Endothelial cell of umbilical vein (primary cell): ENCODE measurements around the gene DCP2. TPM values are rescaled to one million over a fixed set of nuclear protein-coding genes. Genes with fewer than 3 reads are reported as not detected.

Experiments
- BruUV-seq: library from RNA; stranded (reverse); fragments of 400-500 nt; replicated peaks from 2 replicates; lab custom pipeline; 2021; lab: Mats Ljungman, UMichigan
- CTCF ChIA-PET: fragments of 300-600, 350-600 bp; sonication (Branson Sonifier 250); formaldehyde crosslinking; loops from one replicate; lab custom pipeline; 2021; ENCODE audit warnings: antibody characterized with exemption, inconsistent platforms; lab: Charles Lee
- POLR2A ChIA-PET: fragments of 300-600, 350-600 bp; sonication (Branson Sonifier 250); formaldehyde crosslinking; loops from one replicate; lab custom pipeline; 2021; ENCODE audit warnings: antibody characterized with exemption, inconsistent platforms; lab: Charles Lee
- DNase-seq: peaks from one replicate; pipeline ENCODE4 v3.0.0-alpha.2; 2011; ENCODE audit warnings: low read depth, low spot score
- FAIRE-seq: peaks from 2 replicates; lab custom pipeline; 2011; peaks lifted over from hg19 to GRCh38; lab: Jason Lieb, UNC
- H2AFZ ChIP-seq: 2 replicates; pipeline ENCODE4 v1.6.0; 2012; ENCODE audit warnings: low read depth, low read length, control low read depth, inconsistent platforms
- H3K27ac ChIP-seq: 2 replicates; pipeline ENCODE4 v1.5.1; 2011; ENCODE audit warnings: low read depth, mild to moderate bottlenecking, control low read depth, low read length, moderate library complexity; ENCODE audit not compliant: insufficient read depth
- H3K27me3 ChIP-seq, 2 experiments: 2 replicates each; pipeline versions ENCODE4 v1.6.0 to v1.6.1; 2011; ENCODE audit warnings: low read length in 2 of 2, mixed read lengths in 1 of 2; ENCODE audit not compliant: control insufficient read depth in 2 of 2, insufficient read depth in 2 of 2
- H3K36me3 ChIP-seq, 2 experiments: 2 replicates in 1 of 2; 3 replicates in 1 of 2; pipeline ENCODE4 v1.5.1; 2011; ENCODE audit warnings: low read length in 2 of 2, mild to moderate bottlenecking in 1 of 2, moderate library complexity in 1 of 2; ENCODE audit not compliant: control insufficient read depth in 2 of 2, insufficient read depth in 2 of 2; ENCODE audit errors: extremely low read depth in 1 of 2
- H3K4me1 ChIP-seq: 3 replicates; pipeline ENCODE4 v1.5.1; 2011; ENCODE audit warnings: mild to moderate bottlenecking, low read length; ENCODE audit not compliant: control insufficient read depth, insufficient read depth; ENCODE audit errors: extremely low read depth
- H3K4me2 ChIP-seq: 2 replicates; pipeline ENCODE4 v1.6.1; 2011; ENCODE audit warnings: low read length, control low read depth, mixed read lengths; ENCODE audit not compliant: insufficient read depth
- H3K4me3 ChIP-seq, 3 experiments: fragments of 200-600 bp in 1 of 3; sonication (generic), shearing (Covaris generic) in 1 of 3; replicated peaks in 1 of 3; 2 replicates each; pipeline ENCODE4 v1.5.1; 2011 to 2016; ENCODE audit warnings: control low read depth in 3 of 3, low read length in 3 of 3, mild to moderate bottlenecking in 2 of 3, inconsistent platforms in 1 of 3, low read depth in 1 of 3, moderate library complexity in 1 of 3; ENCODE audit not compliant: insufficient read depth in 1 of 3
- H3K79me2 ChIP-seq: 2 replicates; pipeline ENCODE4 v1.6.0; 2012; ENCODE audit warnings: low read length, inconsistent platforms; ENCODE audit not compliant: control insufficient read depth, insufficient read depth
- H3K9ac ChIP-seq: replicated peaks from 2 replicates; pipeline ENCODE3; 2011; ENCODE audit warnings: low read length, control low read depth; ENCODE audit not compliant: insufficient read depth; ENCODE audit errors: extremely low read depth
- H3K9me1 ChIP-seq: replicated peaks from 3 replicates; pipeline ENCODE4 v1.6.0; 2011; ENCODE audit warnings: mild to moderate bottlenecking, low read length; ENCODE audit not compliant: control insufficient read depth, insufficient read depth; ENCODE audit errors: extremely low read depth
- H3K9me3 ChIP-seq: replicated peaks from 2 replicates; pipeline ENCODE4 v1.5.1; 2012; ENCODE audit warnings: low read length, inconsistent platforms; ENCODE audit not compliant: control insufficient read depth, insufficient read depth
- H4K20me1 ChIP-seq: replicated peaks from 2 replicates; pipeline ENCODE3; 2011; ENCODE audit warnings: mild to moderate bottlenecking, low read length; ENCODE audit not compliant: control insufficient read depth, insufficient read depth; ENCODE audit errors: extremely low read depth
- EZH2 ChIP-seq: IDR thresholded peaks from 2 replicates; pipeline ENCODE4 v1.6.1; 2012; ENCODE audit warnings: borderline replicate concordance, low read depth, mild to moderate bottlenecking, moderate library complexity, low read length, inconsistent platforms; ENCODE audit not compliant: severe bottlenecking
- FOS ChIP-seq: IDR thresholded peaks from 2 replicates; pipeline ENCODE4 v1.6.1; 2011; ENCODE audit warnings: mild to moderate bottlenecking, low read length, moderate library complexity, borderline replicate concordance; ENCODE audit not compliant: insufficient read depth
- GATA2 ChIP-seq: IDR thresholded peaks from 2 replicates; pipeline ENCODE4 v1.7.0; 2011; ENCODE audit warnings: low read depth, mild to moderate bottlenecking, moderate library complexity, mixed read lengths, low read length; ENCODE audit not compliant: insufficient read length, insufficient read depth
- JUN ChIP-seq: IDR thresholded peaks from 2 replicates; pipeline ENCODE4 v1.6.1; 2011; ENCODE audit warnings: borderline replicate concordance, low read depth; ENCODE audit not compliant: insufficient read length, insufficient read depth
- MAX ChIP-seq: IDR thresholded peaks from 2 replicates; pipeline ENCODE4 v1.6.1; 2011; ENCODE audit not compliant: insufficient read depth, insufficient read length
- MYC ChIP-seq: IDR thresholded peaks from one replicate; pipeline ENCODE4 v1.6.1; 2011; ENCODE audit warnings: mild to moderate bottlenecking, low read depth, low read length
- POLR2A ChIP-seq: IDR thresholded peaks from 2 replicates; pipeline ENCODE4 v1.6.1; 2012; ENCODE audit warnings: low read depth, mild to moderate bottlenecking, control low read depth, low read length
- POLR2AphosphoS5 ChIP-seq: IDR thresholded peaks from 2 replicates; pipeline ENCODE4 v1.6.1; 2012; ENCODE audit warnings: low read depth, mild to moderate bottlenecking, control low read depth, low read length, moderate library complexity; ENCODE audit not compliant: insufficient read depth
- dilution Hi-C: fragments of 300-500 bp; cut with MboI; formaldehyde crosslinking; loops from one replicate; pipeline ENCODE4 v1.15.0; 2019; ENCODE audit warnings: low sequenced_read_pairs; ENCODE audit not compliant: extremely low pct_ligation_motif_present
- intact Hi-C: fragments of 100-400 bp; cut with micrococcal nuclease; formaldehyde crosslinking; loops from one replicate; pipeline ENCODE4 v1.10.0; 2022
- polyA plus RNA-seq, 4 experiments: library from polyadenylated mRNA; depleted of rRNA in 3 of 4; stranded (reverse) in 3 of 4; unstranded in 1 of 4; fragments of >200 nt; gene quantifications; 2 replicates each; pipeline versions ENCODE4 v1.2.1 to v1.2.3, GENCODE V29; 2011 to 2012; ENCODE audit warnings: missing spikeins in 1 of 4
- total RNA-seq: library from RNA; stranded (reverse); gene quantifications from 2 replicates; pipeline ENCODE4 v1.2.3, GENCODE V29; 2021
- TF ChIP-seq, protein P1 (sequence below), 2 donors: IDR thresholded peaks; 1 replicate in 1 of 2; 2 replicates in 1 of 2; pipeline ENCODE4 v1.5.1; 2011; ENCODE audit warnings: low read length in 2 of 2, mild to moderate bottlenecking in 2 of 2, moderate library complexity in 2 of 2, control low read depth in 1 of 2, inconsistent platforms in 1 of 2, low read depth in 1 of 2; ENCODE audit not compliant: insufficient read depth in 1 of 2; ENCODE audit errors: extremely low read depth in 1 of 2

Gene DCP2
- total and polyA plus RNA-seq, 2 donors (not counting 3 experiments of a cell fraction or from before 2014, with no cell fraction given), result 11.3 to 60.0 TPM

GRCh38 chr5:113031557-113031956 is 55.0 kb downstream of the DCP2 start:
- no TSS peak for BruUV-seq

More at GRCh38 chr5:113031557-113031956, 55.0 kb downstream of the DCP2 start:
- Histone ChIP-seq H3K9me1 (no peaks in the 10 kb centered on the region), H2AFZ (no peak overlapping the region), H3K36me3 (peaks cover 10 to 14% of the 10 kb centered on the region in 2 experiments), H3K9ac (no peak overlapping the region), H4K20me1 (no peaks in the 10 kb centered on the region), H3K9me3 (no peaks in the 10 kb centered on the region), H3K79me2 (no peaks in the 10 kb centered on the region), H3K27ac (no peak overlapping the region), H3K27me3 (no peaks in the 10 kb centered on the region), H3K4me2 (no peak overlapping the region), H3K4me1 (no peaks in the 10 kb centered on the region), H3K4me3 (no peak overlapping the region)
- no peak for DNase-seq
- ChIA-PET CTCF (interaction anchor here (1.6 kb wide), 1 partner anchor 36 kb away, joined by 4 read pairs; no protein-coding TSS in a partner anchor), POLR2A (no interaction called here)
- FAIRE-seq, result no peak
- TF ChIP-seq EZH2, result no peak
- TF ChIP-seq POLR2AphosphoS5, result no peak
- no peak for TF ChIP-seq MAX
- TF ChIP-seq POLR2A, result no peak
- TF ChIP-seq, protein P1, sequence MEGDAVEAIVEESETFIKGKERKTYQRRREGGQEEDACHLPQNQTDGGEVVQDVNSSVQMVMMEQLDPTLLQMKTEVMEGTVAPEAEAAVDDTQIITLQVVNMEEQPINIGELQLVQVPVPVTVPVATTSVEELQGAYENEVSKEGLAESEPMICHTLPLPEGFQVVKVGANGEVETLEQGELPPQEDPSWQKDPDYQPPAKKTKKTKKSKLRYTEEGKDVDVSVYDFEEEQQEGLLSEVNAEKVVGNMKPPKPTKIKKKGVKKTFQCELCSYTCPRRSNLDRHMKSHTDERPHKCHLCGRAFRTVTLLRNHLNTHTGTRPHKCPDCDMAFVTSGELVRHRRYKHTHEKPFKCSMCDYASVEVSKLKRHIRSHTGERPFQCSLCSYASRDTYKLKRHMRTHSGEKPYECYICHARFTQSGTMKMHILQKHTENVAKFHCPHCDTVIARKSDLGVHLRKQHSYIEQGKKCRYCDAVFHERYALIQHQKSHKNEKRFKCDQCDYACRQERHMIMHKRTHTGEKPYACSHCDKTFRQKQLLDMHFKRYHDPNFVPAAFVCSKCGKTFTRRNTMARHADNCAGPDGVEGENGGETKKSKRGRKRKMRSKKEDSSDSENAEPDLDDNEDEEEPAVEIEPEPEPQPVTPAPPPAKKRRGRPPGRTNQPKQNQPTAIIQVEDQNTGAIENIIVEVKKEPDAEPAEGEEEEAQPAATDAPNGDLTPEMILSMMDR (IDR thresholded peaks at IDR 0.05; ENCODE audit: extremely low read depth in 1 of 2, insufficient read depth in 1 of 2, low read depth in 1 of 2, low read length in 2 of 2), result no peak
- no peak for TF ChIP-seq MYC
- no peak for TF ChIP-seq JUN
- TF ChIP-seq FOS, result no peak
- no peak for TF ChIP-seq GATA2
- intact Hi-C loops, result no loop called here
- dilution Hi-C loops, result no loop called here
